Smooth muscle cell of the brain vasculature (primary cell): ENCODE results near the gene LSM2.

ENCODE experiments used
- DNase-seq: peaks from one replicate; pipeline ENCODE4 v3.0.0-alpha.2; 2012; ENCODE audit warnings: low read depth, low spot score

The LSM2 gene

GRCh38 chr6:31776989-31777666 is 29.6 kb downstream of the LSM2 start, which contains the start of gene VWA7:
TSS of gene VWA7 (minus strand) at chr6:31777328. CDS start at chr6:31776779, 549 bp downstream.
- DNase-seq = no peak

GRCh38 chr6:31776485-31776988 is 30.2 kb downstream of the LSM2 start:
- DNase-seq = no peak

- no peak for DNase-seq
These were observed 30.9 kb downstream of the LSM2 start for GRCh38 chr6:31775633-31776484.

- DNase-seq = no peak
These were observed 31.6 kb downstream of the LSM2 start for GRCh38 chr6:31775184-31775583.

GRCh38 chr6:31771992-31772358 is 34.8 kb downstream of the LSM2 start:
- DNase-seq = no peak

- DNase-seq = no peak
These were observed 35.9 kb downstream of the LSM2 start for GRCh38 chr6:31770860-31771259.

GRCh38 chr6:31769684-31770371 is 36.9 kb downstream of the LSM2 start:
- DNase-seq = no peak

- no peak for DNase-seq
These were observed 38.2 kb downstream of the LSM2 start for GRCh38 chr6:31768363-31769257.

- no peak for DNase-seq
These were observed 39.6 kb downstream of the LSM2 start for GRCh38 chr6:31767096-31767645.

GRCh38 chr6:31765910-31766794 is 40.6 kb downstream of the LSM2 start:
- DNase-seq = no peak

GRCh38 chr6:31765559-31765909 is 41.2 kb downstream of the LSM2 start:
- no peak for DNase-seq

GRCh38 chr6:31764198-31764597 is 42.6 kb downstream of the LSM2 start:
- no peak for DNase-seq

- DNase-seq = no peak
These were observed 43.2 kb downstream of the LSM2 start for GRCh38 chr6:31763619-31763940.

GRCh38 chr6:31762878-31763618 is 43.7 kb downstream of the LSM2 start:
- DNase-seq = no peak

- no peak for DNase-seq
These were observed 44.4 kb downstream of the LSM2 start, which contains the start of gene SAPCD1 for GRCh38 chr6:31762356-31762755. TSS of gene SAPCD1 (plus strand) at chr6:31762656. CDS start at chr6:31763055, 399 bp downstream.

GRCh38 chr6:31761343-31761742 is 45.4 kb downstream of the LSM2 start:
- DNase-seq = no peak

- no peak for DNase-seq
These were observed 46.0 kb downstream of the LSM2 start for GRCh38 chr6:31760790-31761189.

GRCh38 chr6:31758281-31758680 is 48.5 kb downstream of the LSM2 start:
- no peak for DNase-seq

GRCh38 chr6:31752739-31753319 is 53.9 kb downstream of the LSM2 start:
- DNase-seq = no peak
